OCI-LY7 (cell line): ENCODE results near the gene KIAA1328.

Source experiments
- EZH2phosphoT487 ChIP-seq: fragments of 200-600 bp; sonication (generic); IDR thresholded peaks from 2 replicates; pipeline ENCODE4 v1.6.1; 2018; ENCODE audit warnings: low read depth, borderline replicate concordance, mild to moderate bottlenecking, mixed run types, antibody characterized with exemption, low read length, moderate library complexity, mixed read lengths
- TF ChIP-seq, protein P1 (sequence below): fragments of 200-600 bp; sonication (generic); conservative IDR thresholded peaks from 2 replicates; pipeline ENCODE4 v1.5.1; 2014; ENCODE audit warnings: mild to moderate bottlenecking, antibody characterized with exemption, low read length, moderate library complexity, mixed read lengths

DNA sequence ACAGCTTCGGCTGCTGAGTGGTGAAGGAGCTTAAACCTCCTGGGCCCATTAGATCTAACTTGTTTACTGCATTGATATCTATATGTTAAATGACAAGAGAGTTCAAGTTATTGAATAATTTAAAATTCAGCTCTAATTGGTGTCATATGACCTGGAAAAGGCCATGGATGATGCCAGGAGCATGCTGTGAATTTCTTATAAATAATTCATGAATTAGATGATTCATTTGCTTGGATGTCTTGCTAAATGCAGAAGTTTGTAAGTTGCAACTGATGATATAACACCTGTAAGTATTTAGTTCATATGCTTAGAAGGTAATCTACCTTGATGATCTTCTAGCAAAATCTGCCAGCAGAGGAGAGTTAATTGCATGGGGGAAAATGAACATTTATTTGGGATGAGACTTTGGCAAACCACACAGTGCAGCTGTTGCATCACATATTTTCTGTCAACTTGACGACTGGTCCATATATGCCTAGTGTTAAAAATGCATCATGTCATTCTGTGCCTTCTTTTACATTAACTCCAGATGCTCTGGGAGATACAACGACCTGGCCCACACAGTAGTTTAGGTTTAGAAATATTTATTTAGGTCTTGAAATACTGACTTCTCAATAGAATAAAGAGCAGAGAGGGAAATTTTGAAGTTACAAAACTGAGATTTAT, 226.3 kb downstream of the KIAA1328 start:
- TF ChIP-seq, protein P1, sequence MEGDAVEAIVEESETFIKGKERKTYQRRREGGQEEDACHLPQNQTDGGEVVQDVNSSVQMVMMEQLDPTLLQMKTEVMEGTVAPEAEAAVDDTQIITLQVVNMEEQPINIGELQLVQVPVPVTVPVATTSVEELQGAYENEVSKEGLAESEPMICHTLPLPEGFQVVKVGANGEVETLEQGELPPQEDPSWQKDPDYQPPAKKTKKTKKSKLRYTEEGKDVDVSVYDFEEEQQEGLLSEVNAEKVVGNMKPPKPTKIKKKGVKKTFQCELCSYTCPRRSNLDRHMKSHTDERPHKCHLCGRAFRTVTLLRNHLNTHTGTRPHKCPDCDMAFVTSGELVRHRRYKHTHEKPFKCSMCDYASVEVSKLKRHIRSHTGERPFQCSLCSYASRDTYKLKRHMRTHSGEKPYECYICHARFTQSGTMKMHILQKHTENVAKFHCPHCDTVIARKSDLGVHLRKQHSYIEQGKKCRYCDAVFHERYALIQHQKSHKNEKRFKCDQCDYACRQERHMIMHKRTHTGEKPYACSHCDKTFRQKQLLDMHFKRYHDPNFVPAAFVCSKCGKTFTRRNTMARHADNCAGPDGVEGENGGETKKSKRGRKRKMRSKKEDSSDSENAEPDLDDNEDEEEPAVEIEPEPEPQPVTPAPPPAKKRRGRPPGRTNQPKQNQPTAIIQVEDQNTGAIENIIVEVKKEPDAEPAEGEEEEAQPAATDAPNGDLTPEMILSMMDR: no peak
- no peak for TF ChIP-seq EZH2phosphoT487
